ENCODE results near the gene PKDCC.

- TF ChIP-seq CTCF (IDR thresholded peaks at IDR 0.05) (no peak), ZFX (IDR thresholded peaks at IDR 0.05; ENCODE audit: borderline replicate concordance) (no peak)
Measured at GRCh38 chr2:42031281-42032223, 16.3 kb upstream of the PKDCC start.
